Left lung (tissue), 10 donors: Measurements from ENCODE around the gene CDK6. TPM values are rescaled to one million over a fixed set of nuclear protein-coding genes. Genes with fewer than 3 reads are reported as not detected.

ENCODE experiments used
- ATAC-seq: fragments of 200-7000 bp; cut with Tn5 transposase; one replicate; pipeline ENCODE4 v1.9.1; 2020; ENCODE audit warnings: moderate library complexity
- DNase-seq, 4 donors: peaks; one replicate each; pipeline ENCODE4 v3.0.0-alpha.2; 2013 to 2020
- H3K27ac ChIP-seq, 2 donors: fragments of 200-600 bp; sonication (generic) in 1 of 2; one replicate each; pipeline versions ENCODE4 v1.5.0 to v1.8.0; 2020 to 2021
- H3K27me3 ChIP-seq, 2 donors: fragments of 200-600 bp; sonication (generic) in 1 of 2; one replicate each; pipeline versions ENCODE4 v1.5.0 to v1.8.0; 2020 to 2021
- H3K36me3 ChIP-seq, 2 donors: fragments of 200-600 bp; sonication (generic) in 1 of 2; one replicate each; pipeline versions ENCODE4 v1.5.0 to v1.8.0; 2020 to 2021
- H3K4me1 ChIP-seq, 2 donors: fragments of 200-600 bp; one replicate each; pipeline ENCODE4 v1.8.0; 2021
- H3K4me3 ChIP-seq, 2 donors: fragments of 200-600 bp; sonication (generic) in 1 of 2; one replicate each; pipeline versions ENCODE4 v1.5.0 to v1.8.0; 2020 to 2021; ENCODE audit warnings: mild to moderate bottlenecking in 1 of 2
- H3K9me3 ChIP-seq, 2 donors: fragments of 200-600 bp; sonication (generic) in 1 of 2; one replicate each; pipeline versions ENCODE4 v1.5.0 to v1.8.0; 2020 to 2021
- intact Hi-C, 2 donors: fragments of 100-400 bp; cut with DNase I; formaldehyde crosslinking; loops; one replicate each; pipeline versions ENCODE4 v1.11.2 to v1.14.2; 2022
- polyA plus RNA-seq, 6 donors: library from polyadenylated mRNA; unstranded; fragments of 120-200 nt; gene quantifications; one replicate each; pipeline ENCODE4 v1.2.1, GENCODE V29; 2013; ENCODE audit not compliant: insufficient read length in 6 of 6
- total RNA-seq, 2 donors: library from RNA; stranded (reverse); fragmentation: NEBNext Ultra II Directional; extraction: Animal tissue kit (Norgen Biotek cat#: 25700); gene quantifications; one replicate each; pipeline ENCODE4 v1.2.1, GENCODE V29; 2021
- TF ChIP-seq, protein P1 (sequence below), 2 donors: fragments of 200-600 bp; sonication (generic) in 1 of 2; IDR thresholded peaks; one replicate each; pipeline versions ENCODE4 v1.5.0 to v1.8.0; 2021; ENCODE audit warnings: antibody characterized with exemption in 2 of 2
- donor health status: DM: no; HTN: yes; CAD: no.
- donor health status: DM: no; HTN: no; CAD: no.

Gene CDK6
- total and polyA plus RNA-seq, 8 donors: 20.3 to 52.2 (median 43.7) TPM

GRCh38 chr7:92652536-92652935, 183.8 kb downstream of the CDK6 start:
- peak; percentile 92 for ATAC-seq
- no peak for DNase-seq
- Histone ChIP-seq H3K36me3 (no peaks in the 10 kb centered on the region), H3K4me3 (no peak overlapping the region), H3K27ac (no peak overlapping the region), H3K9me3 (no peaks in the 10 kb centered on the region), H3K27me3 (no peaks in the 10 kb centered on the region), H3K4me1 (no peaks in the 10 kb centered on the region)
- intact Hi-C loops: no loop called here
- TF ChIP-seq, protein P1, sequence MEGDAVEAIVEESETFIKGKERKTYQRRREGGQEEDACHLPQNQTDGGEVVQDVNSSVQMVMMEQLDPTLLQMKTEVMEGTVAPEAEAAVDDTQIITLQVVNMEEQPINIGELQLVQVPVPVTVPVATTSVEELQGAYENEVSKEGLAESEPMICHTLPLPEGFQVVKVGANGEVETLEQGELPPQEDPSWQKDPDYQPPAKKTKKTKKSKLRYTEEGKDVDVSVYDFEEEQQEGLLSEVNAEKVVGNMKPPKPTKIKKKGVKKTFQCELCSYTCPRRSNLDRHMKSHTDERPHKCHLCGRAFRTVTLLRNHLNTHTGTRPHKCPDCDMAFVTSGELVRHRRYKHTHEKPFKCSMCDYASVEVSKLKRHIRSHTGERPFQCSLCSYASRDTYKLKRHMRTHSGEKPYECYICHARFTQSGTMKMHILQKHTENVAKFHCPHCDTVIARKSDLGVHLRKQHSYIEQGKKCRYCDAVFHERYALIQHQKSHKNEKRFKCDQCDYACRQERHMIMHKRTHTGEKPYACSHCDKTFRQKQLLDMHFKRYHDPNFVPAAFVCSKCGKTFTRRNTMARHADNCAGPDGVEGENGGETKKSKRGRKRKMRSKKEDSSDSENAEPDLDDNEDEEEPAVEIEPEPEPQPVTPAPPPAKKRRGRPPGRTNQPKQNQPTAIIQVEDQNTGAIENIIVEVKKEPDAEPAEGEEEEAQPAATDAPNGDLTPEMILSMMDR (IDR thresholded peaks at IDR 0.05): no peak

DNA sequence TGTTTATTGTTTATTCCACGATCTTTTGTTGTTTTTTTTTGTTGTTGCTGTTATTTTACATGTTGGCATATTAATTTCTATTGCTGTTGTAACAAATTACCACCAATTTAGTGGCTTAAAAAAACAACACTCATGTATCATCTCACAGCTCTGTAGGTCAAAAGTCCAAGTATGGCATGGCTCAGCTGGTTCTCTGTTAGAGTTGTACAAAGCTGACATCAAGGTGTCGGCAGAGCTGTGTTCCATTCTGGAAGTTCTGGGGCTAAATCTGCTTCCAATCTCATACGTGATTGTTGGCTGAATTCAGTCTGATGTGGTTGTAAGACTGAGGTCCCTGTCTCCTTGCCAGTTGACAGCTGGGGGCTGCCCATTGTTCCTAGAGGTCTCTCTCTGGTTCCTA, 186.0 kb downstream of the CDK6 start:
- ATAC-seq (no peak), DNase-seq (no peak)
- TF ChIP-seq, protein P1 (IDR thresholded peaks at IDR 0.05): no peak
- intact Hi-C loops: no loop called here
- no peak overlapping the region for H3K27ac ChIP-seq
- H3K27me3 ChIP-seq: no peaks in the 10 kb centered on the region
- no peaks in the 10 kb centered on the region for H3K36me3 ChIP-seq
- no peak overlapping the region for H3K4me3 ChIP-seq
- H3K9me3 ChIP-seq: no peaks in the 10 kb centered on the region
- H3K4me1 ChIP-seq: peaks cover 6 to 12% of the 10 kb centered on the region in 2 donors

GRCh38 chr7:92648067-92648466, 188.3 kb downstream of the CDK6 start:
- H3K9me3 ChIP-seq: no peaks in the 10 kb centered on the region
- no peak for DNase-seq
- H3K36me3 ChIP-seq: no peaks in the 10 kb centered on the region
- H3K27me3 ChIP-seq: no peaks in the 10 kb centered on the region
- peaks cover 6 to 32% of the 10 kb centered on the region in 2 donors for H3K4me1 ChIP-seq
- no peak overlapping the region for H3K27ac ChIP-seq
- ATAC-seq: no peak
- TF ChIP-seq, protein P1 (IDR thresholded peaks at IDR 0.05): no peak
- no peak overlapping the region for H3K4me3 ChIP-seq
- intact Hi-C loops: no loop called here

- TF ChIP-seq, protein P1 (IDR thresholded peaks at IDR 0.05): no peak
- no peaks in the 10 kb centered on the region for H3K27me3 ChIP-seq
- no peaks in the 10 kb centered on the region for H3K36me3 ChIP-seq
- no peak for ATAC-seq
- DNase-seq: no peak
- no peak overlapping the region for H3K4me3 ChIP-seq
- intact Hi-C loops: no loop called here
- peaks cover 6 to 33% of the 10 kb centered on the region in 2 donors for H3K4me1 ChIP-seq
- H3K27ac ChIP-seq: no peak overlapping the region
- H3K9me3 ChIP-seq: no peaks in the 10 kb centered on the region
Observed at GRCh38 chr7:92647652-92648051, 188.7 kb downstream of the CDK6 start.

- Histone ChIP-seq H3K4me1 (peaks cover 6 to 38% of the 10 kb centered on the region in 2 donors), H3K36me3 (no peaks in the 10 kb centered on the region), H3K4me3 (no peak overlapping the region), H3K27ac (no peak overlapping the region), H3K27me3 (no peaks in the 10 kb centered on the region), H3K9me3 (no peaks in the 10 kb centered on the region)
- ATAC-seq (no peak), DNase-seq (no peak)
- TF ChIP-seq, protein P1 (IDR thresholded peaks at IDR 0.05): no peak
- intact Hi-C loops: no loop called here
Observed at GRCh38 chr7:92647011-92647625, 189.3 kb downstream of the CDK6 start.
